ENCODE results near the gene TGFB1. TPM values are rescaled to one million over a fixed set of nuclear protein-coding genes. Genes with fewer than 3 reads are reported as not detected.

The TGFB1 gene
- total and polyA plus RNA-seq, 8 donors, result 29.8 to 98.0 (median 39.1) TPM

DNA sequence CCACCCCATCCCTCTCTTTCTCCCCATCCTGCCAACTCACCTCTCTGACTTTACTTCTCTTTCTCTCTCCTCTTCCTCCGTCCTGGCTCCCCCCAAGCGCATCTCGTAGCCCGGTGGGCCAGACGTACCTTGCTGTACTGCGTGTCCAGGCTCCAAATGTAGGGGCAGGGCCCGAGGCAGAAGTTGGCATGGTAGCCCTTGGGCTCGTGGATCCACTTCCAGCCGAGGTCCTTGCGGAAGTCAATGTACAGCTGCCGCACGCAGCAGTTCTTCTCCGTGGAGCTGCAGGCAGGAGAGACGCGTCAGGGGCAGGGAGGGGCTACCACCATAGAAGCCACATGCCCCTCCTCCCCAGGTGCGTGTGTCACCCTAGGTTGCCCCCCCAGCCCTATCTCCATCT, 21.7 kb downstream of the TGFB1 start:
- intact Hi-C loops (cut with DNase I), result no loop called here
- ATAC-seq (no peak), DNase-seq (no peak)
- Histone ChIP-seq H3K4me3 (no peak overlapping the region), H3K27ac (no peak overlapping the region), H3K36me3 (peaks cover 0 to 57% of the 10 kb centered on the region in 2 donors), H3K4me1 (peaks cover 11 to 75% of the 10 kb centered on the region in 2 donors), H3K27me3 (no peaks in the 10 kb centered on the region), H3K9me3 (no peaks in the 10 kb centered on the region)
- TF ChIP-seq, protein P1, sequence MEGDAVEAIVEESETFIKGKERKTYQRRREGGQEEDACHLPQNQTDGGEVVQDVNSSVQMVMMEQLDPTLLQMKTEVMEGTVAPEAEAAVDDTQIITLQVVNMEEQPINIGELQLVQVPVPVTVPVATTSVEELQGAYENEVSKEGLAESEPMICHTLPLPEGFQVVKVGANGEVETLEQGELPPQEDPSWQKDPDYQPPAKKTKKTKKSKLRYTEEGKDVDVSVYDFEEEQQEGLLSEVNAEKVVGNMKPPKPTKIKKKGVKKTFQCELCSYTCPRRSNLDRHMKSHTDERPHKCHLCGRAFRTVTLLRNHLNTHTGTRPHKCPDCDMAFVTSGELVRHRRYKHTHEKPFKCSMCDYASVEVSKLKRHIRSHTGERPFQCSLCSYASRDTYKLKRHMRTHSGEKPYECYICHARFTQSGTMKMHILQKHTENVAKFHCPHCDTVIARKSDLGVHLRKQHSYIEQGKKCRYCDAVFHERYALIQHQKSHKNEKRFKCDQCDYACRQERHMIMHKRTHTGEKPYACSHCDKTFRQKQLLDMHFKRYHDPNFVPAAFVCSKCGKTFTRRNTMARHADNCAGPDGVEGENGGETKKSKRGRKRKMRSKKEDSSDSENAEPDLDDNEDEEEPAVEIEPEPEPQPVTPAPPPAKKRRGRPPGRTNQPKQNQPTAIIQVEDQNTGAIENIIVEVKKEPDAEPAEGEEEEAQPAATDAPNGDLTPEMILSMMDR (IDR thresholded peaks at IDR 0.05), result no peak

DNA sequence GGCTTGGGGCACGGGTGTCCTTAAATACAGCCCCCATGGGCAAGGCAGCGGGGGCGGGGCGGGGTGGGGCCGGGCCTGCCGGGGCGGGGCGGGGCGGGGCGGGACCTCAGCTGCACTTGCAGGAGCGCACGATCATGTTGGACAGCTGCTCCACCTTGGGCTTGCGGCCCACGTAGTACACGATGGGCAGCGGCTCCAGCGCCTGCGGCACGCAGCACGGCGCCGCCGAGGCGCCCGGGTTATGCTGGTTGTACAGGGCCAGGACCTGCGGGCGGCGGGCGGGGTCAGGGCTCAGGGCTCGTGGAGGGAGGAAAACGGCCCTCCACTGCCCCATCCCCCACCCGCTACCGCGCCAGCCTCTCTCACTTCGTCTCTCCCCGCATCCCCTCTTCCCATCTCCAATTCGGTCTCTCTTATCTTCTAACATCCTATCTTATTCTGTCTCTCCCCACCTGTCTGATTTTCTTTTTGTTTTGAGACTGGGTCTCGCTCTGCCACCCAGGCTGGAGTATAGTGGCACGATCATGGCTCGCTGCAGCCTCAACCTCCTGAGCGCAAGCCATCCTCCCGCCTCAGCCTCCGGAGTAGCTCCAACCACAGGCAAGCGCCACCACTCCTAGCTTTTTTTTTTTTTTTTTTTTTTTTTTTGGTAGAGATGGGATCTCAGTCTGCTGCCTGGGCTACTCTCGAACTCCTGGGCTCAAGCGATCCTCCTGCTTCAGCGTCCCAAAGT, 22.6 kb downstream of the TGFB1 start:
- peaks cover 20 to 81% of the 10 kb centered on the region in 2 donors for H3K4me1 ChIP-seq
- TF ChIP-seq, protein P1 (IDR thresholded peaks at IDR 0.05), result no peak
- DNase-seq (no peak), ATAC-seq (no peak)
- intact Hi-C loops (cut with DNase I), result no loop called here
- H3K27me3 ChIP-seq, result no peaks in the 10 kb centered on the region
- H3K36me3 ChIP-seq, result peaks cover 0 to 49% of the 10 kb centered on the region in 2 donors
- peak overlapping the region in 1 of 2 donors; percentile 88 for H3K27ac ChIP-seq
- H3K9me3 ChIP-seq, result no peaks in the 10 kb centered on the region
- H3K4me3 ChIP-seq, result no peak overlapping the region

DNA sequence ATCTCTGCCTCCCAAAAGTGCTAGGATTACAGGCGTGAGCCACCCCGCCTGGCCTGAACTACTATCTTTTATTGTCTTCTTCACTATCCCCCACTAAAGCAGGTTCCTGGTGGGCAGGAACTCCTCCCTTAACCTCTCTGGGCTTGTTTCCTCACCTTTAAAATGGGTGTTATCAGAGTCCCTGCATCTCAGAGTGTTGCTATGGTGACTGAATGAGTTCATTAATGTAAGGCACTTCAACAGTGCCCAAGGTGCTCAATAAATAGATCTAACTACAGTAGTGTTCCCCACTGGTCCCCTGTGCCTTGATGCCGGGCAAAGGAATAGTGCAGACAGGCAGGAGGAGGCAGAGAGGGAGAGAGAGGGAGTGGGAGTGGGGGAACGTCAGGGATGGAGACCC, 23.2 kb downstream of the TGFB1 start:
- intact Hi-C loops (cut with DNase I), result no loop called here
- TF ChIP-seq, protein P1 (IDR thresholded peaks at IDR 0.05), result no peak
- ATAC-seq, result no peak

DNA sequence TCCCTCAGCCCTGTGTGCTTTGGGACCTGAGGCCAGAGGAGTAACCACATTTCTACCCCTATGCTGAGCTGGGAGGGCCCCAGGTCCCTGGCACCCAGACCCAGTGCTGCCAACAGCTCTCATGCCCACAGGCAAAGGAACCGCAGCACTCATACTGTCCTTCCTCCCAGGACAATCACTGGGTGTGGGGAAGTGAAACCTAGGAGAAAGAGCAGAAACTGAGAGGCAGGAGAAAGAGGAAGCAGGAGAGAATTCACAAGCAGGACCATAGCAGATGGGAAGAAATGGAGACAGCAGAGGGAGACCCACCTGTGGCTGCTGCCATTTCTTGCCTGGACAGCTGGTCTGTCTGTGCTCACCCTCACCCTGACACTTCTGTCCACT, 24.9 kb downstream of the TGFB1 start:
- DNase-seq, result no peak
- H3K4me1 ChIP-seq, result peaks cover 43 to 81% of the 10 kb centered on the region in 2 donors

More for the DNA sequence above, 23.2 kb downstream of the TGFB1 start:
- Histone ChIP-seq H3K4me1 (peaks cover 26 to 81% of the 10 kb centered on the region in 2 donors), H3K36me3 (peaks cover 0 to 44% of the 10 kb centered on the region in 2 donors), H3K27me3 (no peaks in the 10 kb centered on the region), H3K9me3 (no peaks in the 10 kb centered on the region), H3K4me3 (no peak overlapping the region), H3K27ac (peak overlapping the region in 1 of 2 donors; percentile 88)
- DNase-seq, result no peak

More for the DNA sequence above, 24.9 kb downstream of the TGFB1 start:
- Histone ChIP-seq H3K27me3 (no peaks in the 10 kb centered on the region), H3K27ac (peak overlapping the region; percentile 76 to 88), H3K4me3 (peak overlapping the region in 1 of 2 donors; percentile 36), H3K9me3 (no peaks in the 10 kb centered on the region), H3K36me3 (peaks cover 0 to 41% of the 10 kb centered on the region in 2 donors)
- TF ChIP-seq, protein P1 (IDR thresholded peaks at IDR 0.05), result no peak
- ATAC-seq, result peak; percentile 1
- intact Hi-C loops (cut with DNase I), result no loop called here
